ENCODE measurements around the gene AUP1.

DNA sequence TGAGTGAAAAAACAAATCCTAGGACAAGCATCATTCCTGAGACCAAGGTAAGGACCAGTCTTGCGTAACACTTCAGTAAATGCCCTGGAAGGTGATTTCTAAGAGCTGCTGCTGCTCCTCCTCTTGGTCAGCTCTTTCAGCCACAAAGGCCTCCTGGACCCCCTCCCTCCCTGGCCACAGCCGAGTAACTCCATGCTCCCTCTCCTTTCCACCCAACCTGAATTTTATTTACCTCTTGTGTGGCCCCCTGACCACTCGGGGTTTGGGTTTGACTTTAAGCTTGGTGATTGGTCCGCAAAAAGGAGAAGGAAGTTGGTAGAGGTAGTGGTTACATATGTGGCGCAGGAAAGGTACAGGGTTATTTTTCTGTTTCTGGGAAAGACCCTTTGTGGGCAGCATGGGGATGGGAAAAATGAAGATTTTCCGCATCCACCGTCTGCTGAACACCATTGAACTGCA, 9.4 kb upstream of the AUP1 start:
- TF ChIP-seq, protein P1, sequence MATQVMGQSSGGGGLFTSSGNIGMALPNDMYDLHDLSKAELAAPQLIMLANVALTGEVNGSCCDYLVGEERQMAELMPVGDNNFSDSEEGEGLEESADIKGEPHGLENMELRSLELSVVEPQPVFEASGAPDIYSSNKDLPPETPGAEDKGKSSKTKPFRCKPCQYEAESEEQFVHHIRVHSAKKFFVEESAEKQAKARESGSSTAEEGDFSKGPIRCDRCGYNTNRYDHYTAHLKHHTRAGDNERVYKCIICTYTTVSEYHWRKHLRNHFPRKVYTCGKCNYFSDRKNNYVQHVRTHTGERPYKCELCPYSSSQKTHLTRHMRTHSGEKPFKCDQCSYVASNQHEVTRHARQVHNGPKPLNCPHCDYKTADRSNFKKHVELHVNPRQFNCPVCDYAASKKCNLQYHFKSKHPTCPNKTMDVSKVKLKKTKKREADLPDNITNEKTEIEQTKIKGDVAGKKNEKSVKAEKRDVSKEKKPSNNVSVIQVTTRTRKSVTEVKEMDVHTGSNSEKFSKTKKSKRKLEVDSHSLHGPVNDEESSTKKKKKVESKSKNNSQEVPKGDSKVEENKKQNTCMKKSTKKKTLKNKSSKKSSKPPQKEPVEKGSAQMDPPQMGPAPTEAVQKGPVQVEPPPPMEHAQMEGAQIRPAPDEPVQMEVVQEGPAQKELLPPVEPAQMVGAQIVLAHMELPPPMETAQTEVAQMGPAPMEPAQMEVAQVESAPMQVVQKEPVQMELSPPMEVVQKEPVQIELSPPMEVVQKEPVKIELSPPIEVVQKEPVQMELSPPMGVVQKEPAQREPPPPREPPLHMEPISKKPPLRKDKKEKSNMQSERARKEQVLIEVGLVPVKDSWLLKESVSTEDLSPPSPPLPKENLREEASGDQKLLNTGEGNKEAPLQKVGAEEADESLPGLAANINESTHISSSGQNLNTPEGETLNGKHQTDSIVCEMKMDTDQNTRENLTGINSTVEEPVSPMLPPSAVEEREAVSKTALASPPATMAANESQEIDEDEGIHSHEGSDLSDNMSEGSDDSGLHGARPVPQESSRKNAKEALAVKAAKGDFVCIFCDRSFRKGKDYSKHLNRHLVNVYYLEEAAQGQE (IDR thresholded peaks at IDR 0.05; ENCODE audit: insufficient read depth in 1 of 2, low read depth in 2 of 2, low read length in 2 of 2), result no peak
- no peak for TF ChIP-seq SIN3A (IDR thresholded peaks at IDR 0.05; ENCODE audit: borderline replicate concordance, insufficient read depth, low read length)
